ENCODE measurements around the gene CMIP. TPM values are rescaled to one million over a fixed set of nuclear protein-coding genes. Genes with fewer than 3 reads are reported as not detected.

The CMIP gene
- total RNA-seq, 1 experiment from 2014 or later: 48.2 TPM

- Mint-ChIP-seq H3K27ac (no peak overlapping the region; a peak in 1 of 7 replicates), H3K4me1 (peaks cover 20 to 23% of the 10 kb centered on the region in 2 experiments), H3K9me3 (peaks cover 0 to 4% of the 10 kb centered on the region in 2 experiments; a peak in 2 of 5 replicates), H3K4me3 (no peak overlapping the region), H3K27me3 (ENCODE audit: low read depth) (peaks cover 2% of the 10 kb centered on the region), H3K36me3 (ENCODE audit: insufficient read depth in 1 of 3, low read depth in 3 of 3) (no peaks in the 10 kb centered on the region)
- Histone ChIP-seq H4K5ac (ENCODE audit: insufficient read length, low read depth, low read length) (no peak overlapping the region), H3K27me3 (ENCODE audit: insufficient read depth, low read length) (no peaks in the 10 kb centered on the region), H2AK5ac (ENCODE audit: insufficient read length, low read length) (no peak overlapping the region), H2AFZ (ENCODE audit: low read length) (no peak overlapping the region), H3K23me2 (ENCODE audit: insufficient read length, low read depth, low read length, poor library complexity, severe bottlenecking) (peaks cover 3% of the 10 kb centered on the region), H3T11ph (ENCODE audit: low read length) (no peak overlapping the region), H3K56ac (ENCODE audit: insufficient read length, low read depth, low read length) (no peak overlapping the region), H3K9ac (ENCODE audit: extremely low read depth, insufficient read length, low read length) (no peak overlapping the region), H3K14ac (ENCODE audit: insufficient read depth, low read length) (no peak overlapping the region), H4K91ac (ENCODE audit: insufficient read length, low read depth, low read length) (no peak overlapping the region), H3K18ac (ENCODE audit: insufficient read length, low read depth, low read length) (no peak overlapping the region), H3K79me2 (ENCODE audit: insufficient read depth, low read length) (no peaks in the 10 kb centered on the region), H3K79me1 (ENCODE audit: insufficient read depth, low read depth, low read length, poor library complexity, severe bottlenecking) (no peaks in the 10 kb centered on the region), H4K20me1 (ENCODE audit: control insufficient read depth, insufficient read depth, insufficient read length) (no peaks in the 10 kb centered on the region), H2BK20ac (ENCODE audit: low read depth, low read length, poor library complexity, severe bottlenecking) (no peak overlapping the region), H3K27ac (ENCODE audit: insufficient read length, low read depth, low read length) (no peak overlapping the region), H3K9me3 (ENCODE audit: control insufficient read depth, low read depth, low read length) (no peaks in the 10 kb centered on the region), H2BK12ac (ENCODE audit: insufficient read length, low read depth, low read length) (no peak overlapping the region), H2BK120ac (ENCODE audit: low read depth, low read length, poor library complexity, severe bottlenecking) (no peak overlapping the region), H3K4me1 (ENCODE audit: insufficient read depth, low read length) (no peaks in the 10 kb centered on the region), H2BK5ac (ENCODE audit: insufficient read length, low read length) (no peak overlapping the region), H3K4ac (ENCODE audit: low read depth, low read length) (no peak overlapping the region), H2BK15ac (ENCODE audit: low read depth, low read length) (no peak overlapping the region), H4K8ac (replicated peaks; ENCODE audit: insufficient read length, low read depth, low read length) (no peak overlapping the region), H3K4me2 (ENCODE audit: insufficient read depth, insufficient read length, low read length) (no peak overlapping the region), H3K23ac (ENCODE audit: insufficient read length, low read depth, low read length) (no peak overlapping the region)
- no peak for TF ChIP-seq CTCF (conservative IDR thresholded peaks at IDR 0.05)
- no peak for DNase-seq
- WGBS (ENCODE audit: extremely low coverage, insufficient read length, low lambda C conversion rate): 100% methylated on average over 1 of the region's 1 CpG
Observed at GRCh38 chr16:81733295-81733694, 288.7 kb downstream of the CMIP start.

Data from H9 (cell line).